H1 (cell line): ENCODE data around the gene NR4A1. TPM values are rescaled to one million over a fixed set of nuclear protein-coding genes. Genes with fewer than 3 reads are reported as not detected.

Experiments used
- CTCF ChIA-PET: fragments of 300-600 bp; sonication (Branson Sonifier 250); formaldehyde crosslinking; loops from one replicate; lab custom pipeline; 2021; ENCODE audit not compliant: partially characterized antibody; lab: Charles Lee
- POLR2A ChIA-PET: fragments of 300-600 bp; sonication (Branson Sonifier 250); formaldehyde crosslinking; loops from one replicate; lab custom pipeline; 2021; ENCODE audit warnings: inconsistent platforms; ENCODE audit not compliant: partially characterized antibody; lab: Charles Lee
- DNase-seq, 2 experiments: peaks; one replicate each; pipeline versions ENCODE4 v3.0.0 to v3.0.0-alpha.2; 2010 to 2022; ENCODE audit warnings: low spot score in 2 of 2, low read depth in 1 of 2, mixed read lengths in 1 of 2
- FAIRE-seq: peaks from 2 replicates; lab custom pipeline; 2011; peaks lifted over from hg19 to GRCh38; lab: Jason Lieb, UNC
- H2AFZ ChIP-seq: 2 replicates; pipeline ENCODE4 v1.8.1; 2012; ENCODE audit warnings: low read length, inconsistent platforms
- H2AK5ac ChIP-seq: 2 replicates; pipeline ENCODE4 v1.6.1; 2013; ENCODE audit warnings: low read depth, low read length
- H2BK120ac ChIP-seq: replicated peaks from 2 replicates; pipeline ENCODE3; 2013; ENCODE audit warnings: low read depth, low read length, inconsistent platforms
- H2BK12ac ChIP-seq: 2 replicates; pipeline ENCODE4 v1.6.1; 2013; ENCODE audit warnings: low read depth, low read length
- H2BK15ac ChIP-seq: 2 replicates; pipeline ENCODE4 v1.6.1; 2013; ENCODE audit warnings: low read length
- H2BK20ac ChIP-seq: 2 replicates; pipeline ENCODE4 v1.6.1; 2013; ENCODE audit warnings: low read length
- H2BK5ac ChIP-seq: 2 replicates; pipeline ENCODE4 v1.6.1; 2013; ENCODE audit warnings: low read depth, low read length
- H3K14ac ChIP-seq: 2 replicates; pipeline ENCODE4 v1.6.1; 2013; ENCODE audit warnings: inconsistent platforms; ENCODE audit not compliant: insufficient read length
- H3K18ac ChIP-seq: 2 replicates; pipeline ENCODE4 v1.6.1; 2013; ENCODE audit warnings: low read length; ENCODE audit errors: extremely low read depth
- H3K23ac ChIP-seq: 2 replicates; pipeline ENCODE4 v1.6.1; 2013; ENCODE audit warnings: inconsistent platforms; ENCODE audit not compliant: insufficient read length
- H3K23me2 ChIP-seq: 2 replicates; pipeline ENCODE4 v1.6.1; 2013; ENCODE audit warnings: low read depth, low read length
- H3K27ac ChIP-seq: 2 replicates; pipeline ENCODE4 v1.6.1; 2011; ENCODE audit warnings: low read depth, low read length, inconsistent platforms
- H3K27me3 ChIP-seq, 4 experiments: replicated peaks in 1 of 4; 1 replicate in 1 of 4; 2 replicates in 3 of 4; pipeline versions ENCODE4 v1.6.1 to v1.8.1; 2011 to 2013; ENCODE audit warnings: low read length in 3 of 4, mild to moderate bottlenecking in 3 of 4, inconsistent platforms in 2 of 4, mixed read lengths in 2 of 4, moderate library complexity in 1 of 4; ENCODE audit not compliant: control insufficient read depth in 3 of 4, insufficient read depth in 3 of 4; ENCODE audit errors: extremely low read depth in 1 of 4
- H3K36me3 ChIP-seq, 4 experiments: 2 replicates each; pipeline versions ENCODE4 v1.6.1 to v1.8.1; 2011 to 2013; ENCODE audit warnings: mild to moderate bottlenecking in 4 of 4, low read length in 3 of 4, moderate library complexity in 2 of 4, control low read depth in 1 of 4, inconsistent platforms in 1 of 4; ENCODE audit not compliant: insufficient read depth in 4 of 4, control insufficient read depth in 2 of 4
- H3K4ac ChIP-seq: replicated peaks from 2 replicates; pipeline ENCODE3; 2013; ENCODE audit warnings: low read length, low read depth, mixed read lengths, inconsistent platforms; ENCODE audit not compliant: insufficient read length
- H3K4me1 ChIP-seq, 4 experiments: replicated peaks in 1 of 4; 1 replicate in 1 of 4; 2 replicates in 3 of 4; pipeline versions ENCODE4 v1.6.1 to v1.8.1; 2011 to 2013; ENCODE audit warnings: low read length in 3 of 4, inconsistent platforms in 2 of 4, mixed read lengths in 1 of 4; ENCODE audit not compliant: insufficient read depth in 4 of 4, control insufficient read depth in 3 of 4
- H3K4me2 ChIP-seq, 2 experiments: 2 replicates each; pipeline versions ENCODE4 v1.6.1 to v1.8.1; 2011 to 2013; ENCODE audit warnings: low read depth in 2 of 2, low read length in 2 of 2, control low read depth in 1 of 2, inconsistent platforms in 1 of 2, mild to moderate bottlenecking in 1 of 2; ENCODE audit not compliant: insufficient read depth in 1 of 2
- H3K4me3 ChIP-seq, 4 experiments: fragments of 200-600, 300-600 bp in 1 of 4; sonication (generic), shearing (Covaris generic), sonication (Bioruptor Twin) in 1 of 4; 2 replicates each; pipeline versions ENCODE4 v1.5.1 to v1.8.1; 2011 to 2016; ENCODE audit warnings: low read length in 4 of 4, low read depth in 3 of 4, control low read depth in 2 of 4, inconsistent platforms in 2 of 4, mild to moderate bottlenecking in 2 of 4, mixed read lengths in 1 of 4, moderate library complexity in 1 of 4; ENCODE audit not compliant: insufficient read depth in 2 of 4; ENCODE audit errors: extremely low read depth in 1 of 4
- H3K56ac ChIP-seq: replicated peaks from 2 replicates; pipeline ENCODE3; 2013; ENCODE audit warnings: low read depth, mild to moderate bottlenecking, mixed read lengths, low read length, inconsistent platforms; ENCODE audit not compliant: insufficient read length
- H3K79me1 ChIP-seq: 2 replicates; pipeline ENCODE4 v1.6.1; 2013; ENCODE audit warnings: low read depth, low read length, control low read depth
- H3K79me2 ChIP-seq, 2 experiments: 2 replicates each; pipeline versions ENCODE4 v1.6.1 to v1.8.1; 2012 to 2013; ENCODE audit warnings: low read length in 2 of 2, mild to moderate bottlenecking in 2 of 2, inconsistent platforms in 1 of 2; ENCODE audit not compliant: insufficient read depth in 2 of 2, control insufficient read depth in 1 of 2
- H3K9ac ChIP-seq, 4 experiments: replicated peaks in 1 of 4; 1 replicate in 1 of 4; 2 replicates in 3 of 4; pipeline versions ENCODE4 v1.6.1 to v1.8.1; 2011 to 2013; ENCODE audit warnings: low read depth in 3 of 4, low read length in 3 of 4, control low read depth in 2 of 4, mild to moderate bottlenecking in 2 of 4, moderate library complexity in 2 of 4, inconsistent platforms in 1 of 4; ENCODE audit errors: extremely low read depth in 1 of 4
- H3K9me3 ChIP-seq, 2 experiments: 2 replicates each; pipeline versions ENCODE4 v1.6.1 to v1.8.1; 2012 to 2013; ENCODE audit warnings: mild to moderate bottlenecking in 2 of 2, moderate library complexity in 2 of 2, control low read depth in 1 of 2, inconsistent platforms in 1 of 2, low read depth in 1 of 2, low read length in 1 of 2, mixed read lengths in 1 of 2; ENCODE audit not compliant: insufficient read depth in 2 of 2
- H4K20me1 ChIP-seq, 2 experiments: replicated peaks in 1 of 2; 2 replicates each; pipeline versions ENCODE3 to v1.8.1; 2011 to 2013; ENCODE audit warnings: inconsistent platforms in 2 of 2, low read length in 2 of 2, mild to moderate bottlenecking in 1 of 2; ENCODE audit not compliant: insufficient read depth in 2 of 2, control insufficient read depth in 1 of 2
- H4K5ac ChIP-seq: 2 replicates; pipeline ENCODE4 v1.6.1; 2013; ENCODE audit warnings: low read length, low read depth, mixed read lengths, inconsistent platforms; ENCODE audit not compliant: insufficient read length
- H4K8ac ChIP-seq: 2 replicates; pipeline ENCODE4 v1.8.0; 2013; ENCODE audit warnings: mild to moderate bottlenecking, moderate library complexity, low read length, inconsistent platforms; ENCODE audit not compliant: insufficient read depth; ENCODE audit errors: extremely low read depth
- H4K91ac ChIP-seq: replicated peaks from 2 replicates; pipeline ENCODE3; 2013; ENCODE audit warnings: low read length, mixed read lengths, inconsistent platforms; ENCODE audit not compliant: insufficient read length
- GABPA ChIP-seq: IDR thresholded peaks from 2 replicates; pipeline ENCODE4 v1.6.1; 2011; ENCODE audit warnings: mild to moderate bottlenecking, low read length, moderate library complexity, borderline replicate concordance; ENCODE audit not compliant: insufficient read depth
- POU5F1 ChIP-seq: IDR thresholded peaks from 2 replicates; pipeline ENCODE4 v1.6.1; 2011; ENCODE audit warnings: low read depth, mild to moderate bottlenecking, low read length, moderate library complexity
- ZNF274 ChIP-seq: IDR thresholded peaks from 2 replicates; pipeline ENCODE4 v1.7.0; 2012; ENCODE audit warnings: low read length, borderline replicate concordance; ENCODE audit errors: extremely low read depth
- WGBS, 2 experiments: shearing (Covaris generic) in 1 of 2; methylation state at CpG; one replicate each; pipeline versions ENCODE4 v1.1.6 to v1.1.7; 2013 to 2015; ENCODE audit warnings: low lambda C conversion rate in 2 of 2, mixed read lengths in 2 of 2, inconsistent platforms in 1 of 2, low coverage in 1 of 2, missing lambda C conversion rate in 1 of 2; ENCODE audit not compliant: insufficient replicate concordance in 2 of 2, insufficient coverage in 1 of 2, insufficient read length in 1 of 2; ENCODE audit errors: extremely low coverage in 1 of 2, missing lambda C conversion rate in 1 of 2; 5-methylcytosine and 5-hydroxymethylcytosine counted together
- polyA plus RNA-seq, 7 experiments: library from polyadenylated mRNA; depleted of rRNA in 3 of 7; stranded (reverse) in 5 of 7; unstranded in 2 of 7; fragments of >200 nt in 5 of 7; fragments of 200-250 nt in 2 of 7; gene quantifications; 1 replicate in 5 of 7; 2 replicates in 1 of 7; 4 replicates in 1 of 7; pipeline versions ENCODE4 v1.2.1 to v1.2.3, GENCODE V29; 2011 to 2013; ENCODE audit warnings: missing spikeins in 2 of 7, mixed read lengths in 2 of 7
- total RNA-seq: library from RNA; stranded (reverse); fragmentation: NEBNext Ultra II Directional; extraction: Animal tissue kit (Norgen Biotek cat#: 25700); gene quantifications from 2 replicates; pipeline ENCODE4 v1.2.1, GENCODE V29; 2021

NR4A1 gene
- total and polyA plus RNA-seq, 2 of the 8 experiments (the other 6 are each of a cell fraction or from before 2014, with no cell fraction given): 18.7 to 23.3 TPM

DNA sequence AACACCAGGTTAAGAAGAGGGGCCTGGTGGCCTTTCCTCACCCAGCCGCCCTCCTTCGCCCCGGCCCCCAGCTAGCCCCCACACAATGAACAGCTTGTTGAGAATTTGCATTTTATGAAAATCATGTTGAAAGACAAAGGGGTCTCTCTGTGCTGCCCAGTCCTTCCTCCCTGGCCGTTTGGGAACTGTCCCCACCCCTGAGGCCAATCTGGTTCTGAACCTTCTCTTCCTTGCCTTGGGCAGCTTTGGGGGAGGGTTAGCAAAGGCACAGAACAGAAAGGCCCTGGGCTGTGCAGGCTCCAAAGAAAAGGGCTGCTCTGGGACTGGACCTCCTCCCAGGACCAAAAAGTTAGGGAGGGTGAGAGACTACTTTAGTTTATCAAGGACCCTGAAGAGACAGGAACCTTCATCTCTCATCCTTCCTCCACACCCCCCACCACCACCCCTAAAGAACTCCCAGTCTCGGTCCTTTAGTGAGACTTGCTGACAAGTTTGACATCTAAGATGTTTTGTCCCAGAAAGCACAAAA lies 43.2 kb upstream of the NR4A1 start:
- H2AFZ ChIP-seq: no peak overlapping the region
- no peak overlapping the region for H4K8ac ChIP-seq
- H2BK120ac ChIP-seq: no peak overlapping the region
- H3K27ac ChIP-seq: no peak overlapping the region
- POLR2A ChIA-PET: interaction anchor here (1.4 to 6.5 kb wide), 2 partner anchors 13 to 14 kb away, joined by 4 to 62 read pairs; no protein-coding TSS in a partner anchor
- no peak overlapping the region for H3K9ac ChIP-seq
- H3K14ac ChIP-seq: no peak overlapping the region
- H3K23me2 ChIP-seq: peaks cover 10% of the 10 kb centered on the region; the same call in 1 of the 2 replicates
- H3K56ac ChIP-seq: no peak overlapping the region
- H4K20me1 ChIP-seq: no peaks in the 10 kb centered on the region
- no peak overlapping the region for H3K18ac ChIP-seq
- H3K27me3 ChIP-seq: peaks cover 19 to 55% (median 48%) of the 10 kb centered on the region in 4 experiments
- H3K4me1 ChIP-seq: peaks cover 5 to 34% (median 20%) of the 10 kb centered on the region in 4 experiments
- no peak for FAIRE-seq
- 0 out of 2 replicates have a peak overlapping the region, but pooled peaks have one; percentile 46 for H2BK15ac ChIP-seq
- no peaks in the 10 kb centered on the region for H3K79me1 ChIP-seq
- H2BK5ac ChIP-seq: no peak overlapping the region
- 78% methylated on average over 5 of the region's 5 CpGs; no CpG with 5 or more reads in 1 of the 2 experiments for WGBS, 2 experiments
- TF ChIP-seq POU5F1 (no peak), GABPA (no peak), ZNF274 (no peak)
- TF ChIP-seq, all 59 proteins: peak for 0
- Histone ChIP-seq H3K4me3 (peak overlapping the region in 1 of 4 experiments; percentile 74; a peak in 2 of 8 replicates), H3K9me3 (no peaks in the 10 kb centered on the region), H3K79me2 (no peaks in the 10 kb centered on the region), H4K91ac (no peak overlapping the region), H3K4me2 (peak overlapping the region; percentile 66 to 91), H3K4ac (no peak overlapping the region), H3K36me3 (no peaks in the 10 kb centered on the region; a peak in 1 of 8 replicates), H3K23ac (no peak overlapping the region), H2BK20ac (no peak overlapping the region), H2AK5ac (no peak overlapping the region), H4K5ac (no peak overlapping the region), H2BK12ac (no peak overlapping the region)
- no peak for DNase-seq
- CTCF ChIA-PET: interaction anchor here (1.5 to 38.2 kb wide), 2 partner anchors 15 to 16 kb away, joined by 4 to 1249 read pairs; no protein-coding TSS in a partner anchor
